Measurements from ENCODE around the gene MTMR11. TPM values are rescaled to one million over a fixed set of nuclear protein-coding genes. Genes with fewer than 3 reads are reported as not detected.

The MTMR11 gene
- total and polyA plus RNA-seq, 9 of the 15 experiments (the other 6 are each of a cell fraction or from before 2014, with no cell fraction given), result 0.09 to 1.6 (median 0.51) TPM

DNA sequence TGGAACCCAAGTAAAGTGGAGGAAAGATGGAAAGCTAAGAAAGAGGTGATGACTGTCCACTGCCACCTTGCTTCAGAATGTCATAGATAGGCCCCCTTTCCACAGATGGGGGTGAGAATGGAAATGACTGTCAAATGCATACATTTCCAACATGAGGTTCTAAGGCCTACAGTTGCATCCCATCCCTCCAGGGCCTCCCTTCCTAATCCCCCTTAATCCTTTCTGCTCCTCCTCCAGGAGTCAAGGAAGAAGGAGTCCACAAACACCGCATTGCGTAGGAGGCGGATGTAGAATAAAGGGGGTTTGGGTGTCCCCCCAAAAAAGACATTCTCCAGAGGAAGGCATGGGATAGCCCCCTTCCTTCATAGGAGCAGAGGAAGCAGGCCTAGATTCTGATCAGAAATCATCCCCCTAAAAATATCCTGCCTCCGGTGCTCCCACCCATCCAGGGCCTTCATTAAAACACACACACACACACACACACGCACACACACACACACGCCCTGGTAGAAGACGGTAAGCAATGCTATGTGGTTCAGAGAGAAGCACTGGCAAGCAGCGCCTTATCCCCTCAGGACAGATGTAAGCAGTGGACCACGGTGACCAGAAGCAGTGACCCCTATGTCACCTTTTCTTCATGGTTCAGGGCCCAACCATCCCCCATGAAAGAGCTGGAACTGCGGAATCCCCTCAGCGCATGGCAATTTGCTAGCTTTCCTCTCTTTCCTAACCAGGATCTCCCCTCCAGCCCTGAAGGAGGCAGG is 21.1 kb downstream of the MTMR11 start (continued):
- TF ChIP-seq, protein P1, sequence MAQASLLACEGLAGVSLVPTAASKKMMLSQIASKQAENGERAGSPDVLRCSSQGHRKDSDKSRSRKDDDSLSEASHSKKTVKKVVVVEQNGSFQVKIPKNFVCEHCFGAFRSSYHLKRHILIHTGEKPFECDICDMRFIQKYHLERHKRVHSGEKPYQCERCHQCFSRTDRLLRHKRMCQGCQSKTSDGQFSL (CRISPR knock-in tag; IDR thresholded peaks at IDR 0.05), result 0 out of 2 replicates have a peak, but pooled peaks have one; percentile 28
- TF ChIP-seq, protein P1 (tag; IDR thresholded peaks at IDR 0.05), result no peak
- TF ChIP-seq ZNF263 (CRISPR knock-in tag; IDR thresholded peaks at IDR 0.05; ENCODE audit: borderline replicate concordance) (0 out of 2 replicates have a peak, but pooled peaks have one; percentile 60), EZH2 (IDR thresholded peaks at IDR 0.05; ENCODE audit: borderline replicate concordance, low read depth, low read length) (no peak), SMARCE1 (IDR thresholded peaks at IDR 0.05) (peak; percentile 25; the same call in 1 of the 2 replicates), CBFA2T2 (conservative IDR thresholded peaks at IDR 0.05) (peak; percentile 45; the same call in 1 of the 2 replicates), HDAC1 (IDR thresholded peaks at IDR 0.05) (peak in 1 of 2 experiments; percentile 41; a peak in 1 of 4 replicates), DPF2 (IDR thresholded peaks at IDR 0.05) (peak; percentile 67), KAT8 (IDR thresholded peaks at IDR 0.05; ENCODE audit: low read depth) (no peak), LCOR (CRISPR knock-in tag; IDR thresholded peaks at IDR 0.05) (peak; percentile 38; the same call in 1 of the 2 replicates), TCF3 (CRISPR knock-in tag; IDR thresholded peaks at IDR 0.05) (peak; percentile 77), ARNT (IDR thresholded peaks at IDR 0.05) (no peak), TEAD4 (IDR thresholded peaks at IDR 0.05; ENCODE audit: low read length) (peak; percentile 62), TEAD4 (CRISPR knock-in tag; IDR thresholded peaks at IDR 0.05; ENCODE audit: borderline replicate concordance) (no peak), MTA2 (IDR thresholded peaks at IDR 0.05; ENCODE audit: low read depth) (peak; percentile 35; the same call in 1 of the 2 replicates)
- TF ChIP-seq, protein P2, sequence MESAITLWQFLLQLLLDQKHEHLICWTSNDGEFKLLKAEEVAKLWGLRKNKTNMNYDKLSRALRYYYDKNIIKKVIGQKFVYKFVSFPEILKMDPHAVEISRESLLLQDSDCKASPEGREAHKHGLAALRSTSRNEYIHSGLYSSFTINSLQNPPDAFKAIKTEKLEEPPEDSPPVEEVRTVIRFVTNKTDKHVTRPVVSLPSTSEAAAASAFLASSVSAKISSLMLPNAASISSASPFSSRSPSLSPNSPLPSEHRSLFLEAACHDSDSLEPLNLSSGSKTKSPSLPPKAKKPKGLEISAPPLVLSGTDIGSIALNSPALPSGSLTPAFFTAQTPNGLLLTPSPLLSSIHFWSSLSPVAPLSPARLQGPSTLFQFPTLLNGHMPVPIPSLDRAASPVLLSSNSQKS (CRISPR knock-in tag; IDR thresholded peaks at IDR 0.05), result no peak
- TF ChIP-seq, protein P3, sequence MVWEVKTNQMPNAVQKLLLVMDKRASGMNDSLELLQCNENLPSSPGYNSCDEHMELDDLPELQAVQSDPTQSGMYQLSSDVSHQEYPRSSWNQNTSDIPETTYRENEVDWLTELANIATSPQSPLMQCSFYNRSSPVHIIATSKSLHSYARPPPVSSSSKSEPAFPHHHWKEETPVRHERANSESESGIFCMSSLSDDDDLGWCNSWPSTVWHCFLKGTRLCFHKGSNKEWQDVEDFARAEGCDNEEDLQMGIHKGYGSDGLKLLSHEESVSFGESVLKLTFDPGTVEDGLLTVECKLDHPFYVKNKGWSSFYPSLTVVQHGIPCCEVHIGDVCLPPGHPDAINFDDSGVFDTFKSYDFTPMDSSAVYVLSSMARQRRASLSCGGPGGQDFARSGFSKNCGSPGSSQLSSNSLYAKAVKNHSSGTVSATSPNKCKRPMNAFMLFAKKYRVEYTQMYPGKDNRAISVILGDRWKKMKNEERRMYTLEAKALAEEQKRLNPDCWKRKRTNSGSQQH (CRISPR knock-in tag; IDR thresholded peaks at IDR 0.05), result peak; percentile 26; the same call in 1 of the 2 replicates

Data from K562 (cell line).